HK-2 (cell line): Measurements from ENCODE around the gene NOTUM.
A peak's percentile ranks its signal among the peaks of the same experiment; 100 is the strongest.

Experiments used
- DNase-seq: peaks from one replicate; pipeline ENCODE4 v3.0.0-alpha.2; 2018; ENCODE audit not compliant: unreplicated experiment

Gene NOTUM

DNA sequence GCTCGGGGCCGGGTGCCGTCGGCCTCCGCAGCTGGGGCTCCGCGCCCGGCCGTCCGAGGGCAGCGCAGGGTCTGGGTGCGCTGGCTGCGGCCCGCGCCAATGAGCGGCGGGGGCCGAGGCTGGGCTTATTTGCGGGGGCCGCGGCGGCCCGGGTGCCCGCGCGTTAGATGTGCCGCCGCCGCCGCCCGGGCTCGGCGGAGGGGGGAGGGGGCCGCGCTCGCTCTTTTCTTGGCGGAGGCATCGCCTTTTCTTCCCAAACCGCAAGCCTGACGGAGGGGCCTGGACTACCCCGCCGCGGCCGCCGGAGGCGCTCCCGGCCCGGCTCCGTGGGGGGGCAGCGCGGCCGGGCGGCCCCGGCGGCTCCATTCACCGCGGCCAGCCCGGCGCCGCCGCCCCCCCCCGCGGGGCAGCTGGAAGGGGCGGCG, at the start of gene NOTUM:
NOTUM (minus strand) TSS at position 101 of the 425 bp plus-strand sequence. CDS start 278 bp downstream, outside the sequence.
- no peak for DNase-seq

DNA sequence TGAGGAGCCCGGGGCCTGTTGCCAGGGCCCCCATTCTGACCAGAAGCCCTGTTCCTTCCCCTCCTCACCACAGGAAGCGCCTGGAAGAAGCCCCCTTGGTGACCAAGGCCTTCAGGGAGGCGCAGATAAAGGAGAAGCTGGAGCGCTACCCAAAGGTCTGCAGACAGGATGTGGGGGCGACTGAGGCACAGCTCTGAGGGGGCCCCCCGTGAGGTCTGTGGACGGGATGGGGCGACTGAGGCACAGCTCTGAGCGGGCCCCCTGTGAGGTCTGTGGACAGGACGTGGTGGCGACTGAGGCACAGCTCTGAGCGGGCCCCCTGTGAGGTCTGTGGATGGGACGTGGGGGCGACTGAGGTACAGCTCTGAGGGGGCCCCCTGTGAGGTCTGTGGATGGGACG, 48.4 kb upstream of the NOTUM start:
- DNase-seq, result no peak

DNA sequence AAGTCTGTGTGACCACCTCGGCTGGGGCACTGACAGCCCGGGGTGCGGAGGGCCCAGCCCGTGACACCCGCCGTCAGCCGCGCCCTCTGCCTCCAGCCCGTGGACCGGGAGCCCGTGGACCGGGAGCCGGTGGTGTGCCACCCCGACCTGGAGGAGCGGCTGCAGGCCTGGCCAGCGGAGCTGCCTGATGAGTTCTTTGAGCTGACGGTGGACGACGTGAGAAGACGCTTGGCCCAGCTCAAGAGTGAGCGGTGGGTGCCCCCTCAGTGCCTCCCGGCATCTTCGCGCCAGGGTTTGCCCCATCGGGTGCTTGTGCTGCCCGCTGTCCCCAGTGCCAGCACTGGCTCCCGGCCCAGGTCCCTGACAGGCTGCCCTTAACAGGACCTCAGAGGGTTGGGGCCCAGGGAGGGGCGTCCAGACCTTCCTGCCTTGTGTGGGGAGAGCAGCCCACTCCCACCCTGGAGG, 48.0 kb upstream of the NOTUM start:
- no peak for DNase-seq

DNA sequence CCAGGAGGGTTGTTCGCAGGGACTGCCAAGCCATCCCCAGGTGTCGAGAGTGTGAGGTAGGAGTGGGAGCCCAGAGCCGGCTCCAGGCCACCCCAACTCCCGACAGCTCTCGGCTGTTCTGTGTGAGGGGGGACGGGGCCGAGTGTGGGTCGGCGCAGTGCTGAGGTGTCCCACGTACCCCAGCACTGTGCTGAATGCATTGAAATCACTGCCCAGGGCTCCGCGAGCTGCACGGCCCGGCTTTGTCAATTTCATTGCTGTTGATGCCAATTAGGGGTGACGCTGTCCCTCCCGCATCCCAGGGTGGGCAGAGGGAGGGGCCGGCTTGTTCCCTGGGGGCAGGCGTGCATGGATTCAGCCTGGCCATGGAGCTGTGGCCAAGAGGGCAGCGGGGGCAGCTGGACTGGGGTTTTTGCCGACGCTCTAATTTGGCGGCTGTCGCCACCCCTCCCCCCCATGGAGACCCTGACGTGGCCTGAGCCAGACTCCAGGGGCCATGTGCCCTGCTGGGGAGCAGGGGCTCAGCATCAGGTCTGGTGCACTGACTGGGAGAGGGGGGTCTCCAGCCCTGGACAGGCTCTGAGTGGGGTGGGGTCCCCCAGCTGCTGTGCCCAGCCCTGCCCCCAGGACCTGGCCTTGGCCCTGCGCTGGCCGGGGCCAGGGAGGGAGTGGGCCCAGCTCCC, 47.4 kb upstream of the NOTUM start:
- no peak for DNase-seq

DNA sequence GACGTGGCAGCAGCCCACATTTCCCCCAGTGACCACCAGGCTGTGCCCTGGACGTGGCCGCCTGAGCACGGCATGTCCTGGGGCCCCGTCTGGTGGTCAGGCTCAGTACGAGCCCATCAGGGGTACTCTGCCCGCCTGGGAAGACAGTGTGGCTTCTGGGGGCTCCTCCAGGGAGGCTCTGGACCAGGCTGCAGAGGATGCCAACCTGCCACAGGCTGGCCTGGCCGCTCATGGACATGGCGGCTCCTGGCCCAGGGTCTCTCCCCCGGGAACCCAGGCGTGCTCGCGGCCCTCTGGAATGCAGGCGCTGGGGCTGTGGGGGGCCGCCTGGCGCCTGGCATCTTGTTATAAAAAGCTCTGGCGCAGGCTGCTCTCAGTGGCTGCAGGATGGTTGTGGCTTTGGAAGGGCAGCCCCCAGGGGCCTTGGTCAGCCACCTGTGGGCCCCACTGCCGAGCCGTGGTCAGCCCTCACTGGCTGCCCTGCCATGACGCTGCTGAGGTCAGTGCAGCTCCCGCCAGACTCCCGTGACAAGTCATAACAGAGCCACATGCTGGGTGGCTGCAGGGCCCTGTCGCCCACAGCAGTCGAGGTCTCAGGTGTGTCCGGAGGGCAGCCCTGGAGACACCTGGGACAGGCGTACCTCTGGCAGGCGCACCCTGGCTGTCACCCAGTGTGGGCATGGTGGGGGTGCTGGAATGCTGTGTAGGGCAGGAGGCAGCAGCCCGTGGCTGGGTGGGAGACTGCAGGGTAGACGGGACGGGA, 46.7 kb upstream of the NOTUM start:
- DNase-seq, result peak; percentile 41

DNA sequence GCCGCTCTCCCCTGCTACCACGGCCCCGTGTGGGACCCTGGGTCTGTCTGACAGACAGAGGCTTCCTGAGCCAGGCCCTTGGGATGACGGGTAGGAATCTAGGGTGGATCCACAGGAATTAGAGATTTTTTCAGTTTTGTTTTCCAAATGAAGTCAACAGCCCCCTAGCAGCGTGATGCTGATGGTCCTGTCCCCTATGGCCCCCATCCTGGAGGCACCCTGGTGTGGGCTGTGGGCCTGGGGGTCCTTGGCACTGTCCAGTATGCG, 46.2 kb upstream of the NOTUM start:
- DNase-seq, result no peak

DNA sequence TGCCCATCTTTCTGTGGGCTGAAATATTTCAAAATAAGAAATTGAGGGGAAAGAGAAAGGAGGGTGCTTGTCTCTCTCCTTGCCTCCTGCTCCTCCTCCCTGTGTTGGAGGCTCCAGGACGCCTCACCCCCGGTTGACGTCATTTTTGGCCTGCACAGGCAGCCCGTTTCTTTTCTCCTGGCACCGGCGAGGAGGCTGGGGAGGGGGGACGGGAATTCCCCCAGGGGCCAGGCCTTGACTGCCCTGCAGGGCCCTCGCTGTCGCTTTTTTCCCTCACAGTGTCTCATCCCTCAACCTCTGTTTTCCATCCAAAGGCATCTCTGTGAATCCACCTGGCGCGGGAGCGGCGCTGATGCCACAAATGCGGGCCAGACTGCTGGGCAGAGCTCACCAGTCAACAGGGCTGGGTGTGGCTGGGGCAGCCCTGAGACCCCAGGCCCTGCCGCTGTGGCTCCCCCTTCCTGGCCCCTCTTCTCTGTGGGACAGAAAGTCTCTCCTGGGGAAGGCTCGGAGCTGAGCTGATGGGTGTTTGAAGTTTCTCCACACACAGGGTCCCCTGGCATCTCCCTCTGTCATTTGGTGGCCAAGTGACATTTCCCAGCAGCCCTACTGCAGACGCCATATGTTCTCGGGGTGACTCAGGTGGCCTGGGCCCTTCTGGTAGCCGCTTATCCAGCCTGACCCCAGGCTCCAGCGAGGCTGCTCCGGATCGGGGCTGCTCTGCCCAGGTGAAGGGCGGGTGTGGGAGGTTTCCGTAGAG, 45.7 kb upstream of the NOTUM start:
- DNase-seq, result no peak

DNA sequence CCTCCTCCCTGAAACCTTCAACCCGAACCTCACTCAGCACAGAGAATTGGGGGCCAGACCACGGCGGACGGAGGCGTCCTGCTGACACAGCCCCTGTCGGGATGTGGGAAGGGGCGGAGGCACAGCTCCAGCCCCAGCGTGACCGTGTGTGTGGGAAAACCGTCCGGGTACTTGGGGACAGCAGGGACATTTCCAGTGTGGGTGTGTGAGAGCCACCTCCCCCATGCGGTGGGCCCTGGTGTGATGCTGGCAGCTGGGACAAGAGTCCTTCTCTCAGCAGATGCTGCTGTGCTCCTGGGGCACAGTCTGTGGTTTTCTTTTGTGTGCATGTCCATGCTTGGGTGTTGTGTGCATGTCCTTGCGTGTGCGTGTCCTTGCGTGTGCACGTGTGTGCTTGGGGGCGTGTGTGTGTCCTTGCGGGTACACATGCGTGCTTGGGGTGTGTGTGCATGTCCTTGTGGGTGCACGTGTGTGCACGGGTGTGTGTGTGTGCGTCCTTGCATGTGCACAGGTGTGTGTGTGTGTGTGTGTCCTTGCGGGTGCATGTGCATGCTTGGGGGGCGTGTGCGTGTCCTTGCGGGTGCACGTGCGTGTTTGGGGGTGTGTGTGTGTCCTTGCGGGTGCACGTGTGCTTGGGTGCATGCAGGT, 44.8 kb upstream of the NOTUM start:
- DNase-seq, result no peak

DNA sequence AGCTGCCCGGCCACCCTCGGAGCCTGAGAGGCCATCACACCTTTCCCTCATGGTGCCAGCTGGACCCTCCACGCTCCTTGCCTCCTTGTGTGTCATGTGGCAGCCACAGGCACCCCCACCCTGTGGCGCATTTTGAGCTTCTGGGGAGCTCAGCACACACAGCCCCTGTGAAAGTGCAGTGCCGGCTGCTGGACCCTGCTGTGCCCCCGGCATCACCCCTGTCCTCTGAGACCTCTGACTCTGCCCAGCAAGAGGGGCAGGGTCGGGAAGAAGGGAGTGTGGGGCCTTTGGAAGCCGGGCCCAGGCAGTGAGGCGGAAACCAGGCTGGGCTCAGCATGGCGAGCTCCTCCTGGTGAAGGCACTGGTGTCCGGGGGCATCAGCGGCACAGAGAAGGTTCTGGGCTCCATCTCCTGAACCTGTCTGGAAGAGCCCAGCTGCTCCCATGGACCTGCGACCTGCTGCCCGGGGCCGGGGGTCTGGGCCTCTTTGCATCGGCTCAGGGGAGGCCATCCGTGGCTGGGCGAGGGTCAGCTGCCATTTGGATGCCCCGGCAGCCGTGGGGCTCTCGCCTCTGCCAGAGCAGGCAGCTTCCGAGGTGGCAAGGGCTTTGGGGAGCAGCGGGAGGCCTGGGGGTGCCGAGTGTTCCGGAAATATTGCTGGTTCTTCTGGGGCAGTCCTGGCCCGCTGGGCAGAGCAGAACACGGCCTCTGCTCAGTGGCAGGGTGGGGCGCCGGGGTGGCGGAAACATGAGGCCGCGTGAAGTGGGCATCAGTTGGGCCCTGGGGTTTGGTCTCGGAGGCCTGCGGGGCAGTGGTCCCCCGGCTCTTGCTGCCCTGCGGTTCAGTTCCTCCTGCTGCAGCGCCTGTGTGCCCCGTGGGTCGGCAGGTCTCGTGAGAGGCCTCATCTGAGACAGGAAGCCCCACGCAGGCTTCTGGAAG, 43.8 kb upstream of the NOTUM start:
- DNase-seq, result no peak

DNA sequence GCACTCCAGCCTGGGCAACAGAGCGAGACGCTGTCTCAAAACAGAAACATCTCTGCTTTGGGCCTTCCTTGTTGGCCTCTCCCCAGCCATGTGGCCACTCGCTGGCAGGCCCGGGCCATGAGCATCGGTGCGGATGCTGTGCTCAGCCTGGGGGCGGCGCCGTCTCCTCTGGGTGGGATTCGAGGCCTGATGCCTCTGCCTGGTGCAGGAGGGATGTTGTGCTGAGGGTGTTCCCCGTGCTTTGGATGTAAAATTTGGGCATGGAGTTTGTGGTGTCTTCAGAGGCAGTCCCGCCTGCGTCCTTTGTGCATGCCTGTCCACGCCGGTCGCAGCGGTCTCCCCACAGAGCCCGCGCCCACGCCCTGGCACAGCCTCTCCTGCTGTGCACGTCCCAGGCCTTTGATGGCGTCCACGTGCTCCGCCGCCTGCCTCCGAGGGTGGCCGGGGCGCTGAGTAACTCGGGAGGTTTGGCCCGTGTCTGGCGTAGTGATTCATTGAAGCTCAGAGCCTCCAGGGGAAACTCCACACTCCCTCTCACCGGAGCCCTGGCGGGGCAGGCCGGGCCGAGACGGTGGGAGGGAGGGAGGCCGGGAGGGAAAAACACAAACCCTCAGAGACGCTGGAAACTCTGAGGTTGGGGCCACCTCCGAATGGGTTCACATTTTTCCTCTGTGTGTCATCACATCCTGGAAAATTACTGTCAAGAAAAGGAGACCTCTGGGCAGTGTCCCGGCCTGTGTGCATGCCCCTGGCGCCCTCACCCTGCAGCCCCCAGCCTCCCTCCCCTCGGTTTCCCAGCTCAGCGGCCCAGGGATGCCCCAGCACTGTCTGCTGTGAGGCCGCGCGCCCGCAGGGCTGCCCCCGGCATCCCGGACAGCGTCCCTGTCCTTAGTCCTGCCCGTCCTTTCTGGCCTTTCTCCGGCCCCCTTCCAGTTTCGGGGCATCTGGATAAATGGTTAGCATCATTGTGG, 42.7 kb upstream of the NOTUM start:
- peak; percentile 96 for DNase-seq

DNA sequence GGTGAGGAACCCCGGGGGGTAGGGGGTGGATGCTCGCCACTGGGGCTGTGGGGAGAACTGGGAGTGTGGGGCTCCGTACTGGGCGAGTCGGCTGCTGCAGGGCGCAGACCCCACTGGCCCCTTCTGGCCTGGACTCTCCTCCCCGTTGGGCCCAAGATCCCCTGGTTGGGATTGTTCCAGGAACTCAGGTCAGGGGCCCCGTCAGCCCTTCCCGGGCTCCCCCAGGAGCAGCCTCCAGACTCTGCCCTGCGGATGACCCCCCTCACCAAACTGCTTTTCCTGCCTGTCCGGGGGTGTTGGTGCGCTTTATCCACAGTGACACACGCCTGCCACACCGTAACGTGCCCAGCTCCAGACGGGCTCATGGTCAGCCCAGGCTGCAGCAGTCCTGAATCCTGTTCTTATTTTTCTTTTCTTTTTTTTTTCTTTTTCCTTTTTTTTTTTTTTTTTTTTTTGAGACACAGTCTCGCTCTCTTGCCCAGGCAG, 40.6 kb upstream of the NOTUM start:
- DNase-seq, result no peak

DNA sequence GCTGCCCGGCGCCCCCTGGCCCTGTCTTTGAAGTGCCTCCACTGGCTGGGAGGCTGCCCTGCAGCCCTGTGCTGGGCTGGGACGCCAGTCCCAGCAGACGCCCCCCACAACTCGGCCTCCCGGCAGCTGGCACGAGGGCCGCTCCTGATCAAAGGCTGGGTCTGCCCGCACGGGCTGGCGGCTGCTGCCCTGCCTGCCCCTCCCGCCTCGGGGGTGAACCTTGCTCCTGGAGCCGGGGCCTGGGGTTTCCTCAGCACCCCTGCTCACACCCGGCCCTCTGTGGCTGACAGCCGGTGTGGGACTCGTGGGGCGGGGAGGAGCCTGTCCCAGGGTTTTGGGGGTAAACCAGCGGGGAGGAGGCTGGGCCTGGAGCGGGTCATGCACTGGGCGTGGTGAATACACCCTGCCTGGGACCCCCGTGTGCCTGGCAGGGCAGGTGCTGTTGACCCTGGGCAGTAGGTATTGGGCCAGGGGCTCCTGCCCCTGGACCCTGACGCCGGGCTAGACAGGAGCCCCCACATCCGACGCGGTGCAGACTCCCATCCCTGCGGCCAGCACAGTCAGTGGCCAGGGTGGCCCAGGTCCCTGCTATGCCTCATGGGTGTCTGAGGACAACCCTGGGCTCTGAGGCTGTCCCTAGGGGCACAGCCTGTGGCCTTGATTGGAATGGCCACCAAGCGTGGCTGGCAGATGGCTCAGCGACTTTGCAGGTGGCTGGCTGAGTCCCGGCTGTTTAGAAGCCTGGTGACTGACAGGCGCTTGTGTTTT, 40.0 kb upstream of the NOTUM start:
- no peak for DNase-seq

DNA sequence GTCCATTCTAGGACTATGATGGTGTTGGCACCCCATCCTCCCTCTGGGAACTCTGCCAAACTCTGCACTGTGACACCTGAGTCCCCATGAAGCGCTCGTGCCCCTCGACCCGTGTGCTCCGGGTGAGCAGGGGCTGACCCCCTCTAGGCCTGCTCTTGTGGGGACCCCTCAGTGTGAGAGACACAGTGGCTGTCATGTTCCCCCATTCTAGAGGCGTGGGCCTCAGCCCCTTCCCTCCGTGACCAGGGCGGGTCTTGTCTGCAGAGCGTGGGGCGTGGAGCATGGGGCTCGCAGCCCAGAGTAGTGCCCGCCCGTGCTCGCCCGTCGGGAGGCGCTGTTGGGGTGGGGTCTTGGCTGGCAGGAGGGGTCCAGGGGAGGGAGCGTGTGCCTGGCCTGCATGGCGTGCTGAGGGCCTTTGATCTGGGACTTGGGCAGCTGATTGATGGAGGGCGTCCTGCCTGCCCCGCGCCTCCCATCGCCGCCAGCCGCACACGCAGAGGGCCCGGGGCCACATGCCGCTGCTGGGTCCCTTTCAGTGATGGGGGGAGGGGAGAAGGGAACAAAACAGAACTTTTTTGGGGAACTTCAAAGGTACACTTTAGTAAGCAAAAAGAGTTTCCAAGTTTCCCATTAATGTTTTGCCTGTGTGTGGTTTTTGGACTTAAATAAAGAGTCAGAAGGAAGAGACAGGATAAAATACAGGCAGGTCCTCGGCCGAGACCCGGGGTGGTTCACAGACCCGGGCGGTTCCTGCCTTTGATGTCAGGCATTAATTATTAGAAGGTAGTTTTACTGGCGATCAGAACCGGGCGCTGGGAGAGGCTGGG, 39.2 kb upstream of the NOTUM start:
- no peak for DNase-seq

DNA sequence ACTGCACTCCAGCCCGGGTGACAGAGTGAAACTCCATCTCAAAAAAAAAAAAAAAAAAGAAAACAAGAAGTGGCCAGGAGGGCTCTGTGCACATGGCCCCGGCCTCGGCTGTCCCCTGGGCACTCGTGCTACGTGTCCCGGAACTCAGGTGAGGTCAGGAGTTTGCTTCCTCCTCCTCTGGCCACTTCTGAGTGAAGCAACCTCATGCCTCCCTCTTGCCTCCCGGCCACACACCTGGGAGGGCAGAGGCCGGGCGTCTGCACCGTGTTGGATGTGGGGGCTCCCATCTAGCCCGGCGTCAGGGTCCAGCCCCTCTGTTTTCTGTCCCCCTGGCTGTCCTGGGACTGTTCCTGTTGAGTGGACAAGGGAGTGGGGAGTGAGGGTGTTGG, 38.6 kb upstream of the NOTUM start:
- no peak for DNase-seq

DNA sequence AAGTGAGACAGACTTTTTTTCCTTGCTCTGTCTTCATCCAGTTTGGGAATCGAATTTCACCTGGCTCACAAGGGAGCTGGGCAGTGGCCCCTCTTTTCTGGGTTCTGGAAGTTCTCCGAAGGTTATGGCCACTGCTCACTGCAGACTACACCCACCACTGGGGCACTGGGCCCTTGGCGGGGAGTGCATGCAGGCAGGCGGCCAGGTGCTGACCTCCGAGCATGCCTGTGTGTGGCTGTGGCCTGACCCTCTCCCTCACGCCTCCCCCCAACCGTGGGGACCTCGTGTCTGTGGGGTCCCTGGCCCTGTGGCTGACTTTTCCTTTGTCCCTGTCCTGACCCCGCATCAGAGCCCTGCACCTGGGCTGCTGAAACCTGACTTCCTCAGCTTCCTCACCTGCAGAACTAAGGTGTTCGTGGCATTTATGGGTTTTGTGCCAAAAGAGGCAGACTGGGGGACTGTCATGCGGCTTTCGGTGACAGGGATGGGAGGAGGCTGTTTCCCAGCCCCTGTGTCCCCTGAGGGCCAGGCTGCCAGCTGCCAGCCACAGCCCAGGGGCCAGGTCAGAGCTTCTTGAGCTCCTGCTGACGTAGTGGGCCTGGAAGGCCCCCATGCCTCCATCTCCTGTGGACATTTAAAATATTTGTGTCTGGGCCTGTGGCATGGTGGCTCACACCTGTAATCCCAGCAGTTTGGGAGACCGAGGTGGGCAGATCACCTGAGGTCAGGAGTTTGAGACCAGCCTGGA, 37.9 kb upstream of the NOTUM start:
- no peak for DNase-seq

DNA sequence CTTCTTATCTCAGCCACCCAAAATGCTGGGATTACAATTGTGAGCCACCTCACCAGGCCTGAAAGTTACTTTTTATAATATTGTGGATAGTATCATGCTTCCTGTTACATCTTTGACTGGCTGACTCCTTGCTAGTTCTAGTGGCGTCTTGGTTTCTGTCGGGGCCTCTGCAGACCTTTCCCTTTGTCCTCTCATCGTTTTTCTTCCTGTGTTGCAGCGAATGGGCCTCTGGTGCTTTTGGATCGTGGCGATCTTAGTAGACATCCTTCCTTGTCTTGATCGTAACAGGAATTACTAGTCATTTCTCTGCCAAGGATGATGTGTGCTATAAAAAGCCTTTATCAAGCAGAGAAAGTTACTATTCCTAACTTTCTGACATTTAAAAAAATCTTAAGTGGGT, 37.2 kb upstream of the NOTUM start:
- no peak for DNase-seq

DNA sequence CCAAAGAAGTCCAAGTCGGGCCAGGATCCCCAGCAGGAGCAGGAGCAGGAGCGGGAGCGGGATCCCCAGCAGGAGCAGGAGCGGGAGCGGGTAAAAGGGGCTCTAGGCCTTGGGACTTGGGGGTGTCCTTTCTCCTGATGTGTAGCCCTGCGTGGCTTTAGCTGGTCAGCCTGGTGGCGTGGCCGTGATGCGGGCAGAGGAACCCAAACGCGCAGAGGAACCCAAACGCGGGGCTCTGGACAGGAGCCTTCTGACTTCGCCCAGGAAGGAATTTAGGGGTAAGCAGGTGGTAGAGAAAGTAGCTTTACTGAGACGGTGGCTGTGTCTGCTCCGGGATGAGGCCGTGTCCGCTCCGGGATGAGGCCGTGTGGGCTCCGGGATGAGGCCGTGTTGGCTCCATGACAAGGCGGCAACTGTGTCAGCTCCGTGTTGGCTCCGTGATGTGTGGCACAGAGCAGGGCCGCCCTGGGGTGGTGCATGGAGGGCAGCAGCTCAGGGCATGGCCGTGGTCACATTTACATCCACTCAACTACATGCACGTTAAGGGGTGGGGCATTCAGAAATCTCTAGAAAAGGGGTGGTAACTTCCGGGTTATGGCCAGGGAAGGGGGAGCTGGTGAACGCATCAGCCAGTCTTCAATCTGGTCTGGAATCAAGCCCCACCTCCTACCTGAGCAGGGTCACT, 35.9 kb upstream of the NOTUM start:
- no peak for DNase-seq
